HG02642 (cell line): ENCODE results near the gene NFILZ.
"Not testable (repeated sequence)": the region's sequence is repeated elsewhere in the genome, so short reads cannot be mapped to it uniquely, and the experiment has no call there.

Experiments
- ATAC-seq: cut with Tn5 transposase; IDR thresholded peaks from one replicate; pipeline ENCODE4 v1.9.1; 2021; ENCODE audit warnings: mild to moderate bottlenecking; ENCODE audit not compliant: unreplicated experiment, poor library complexity

The NFILZ gene

DNA sequence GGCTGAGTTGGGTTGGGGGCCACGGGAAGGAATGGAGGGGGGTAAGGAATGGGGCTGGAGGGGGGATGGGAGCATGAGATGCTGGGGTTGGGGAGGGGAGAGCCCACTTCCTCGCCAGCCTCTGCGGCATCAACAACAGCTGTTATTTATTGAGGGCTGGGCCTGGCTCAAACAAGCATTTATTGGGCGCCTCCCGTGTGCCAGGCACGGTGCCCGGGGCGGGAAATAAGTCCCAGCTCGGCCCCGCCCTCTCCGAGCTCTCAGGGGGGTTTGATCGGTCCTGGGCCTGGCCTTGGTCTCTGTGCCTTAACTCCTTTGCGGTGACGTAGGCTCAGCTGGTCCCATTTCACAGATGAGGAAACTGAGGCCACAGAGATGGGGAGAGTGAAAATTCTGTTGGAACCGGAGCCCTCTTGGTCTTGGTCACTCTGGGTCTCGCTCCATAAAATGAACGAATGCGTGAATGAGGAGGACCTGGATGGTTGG, 19.0 kb upstream of the NFILZ start:
- no peak for ATAC-seq

DNA sequence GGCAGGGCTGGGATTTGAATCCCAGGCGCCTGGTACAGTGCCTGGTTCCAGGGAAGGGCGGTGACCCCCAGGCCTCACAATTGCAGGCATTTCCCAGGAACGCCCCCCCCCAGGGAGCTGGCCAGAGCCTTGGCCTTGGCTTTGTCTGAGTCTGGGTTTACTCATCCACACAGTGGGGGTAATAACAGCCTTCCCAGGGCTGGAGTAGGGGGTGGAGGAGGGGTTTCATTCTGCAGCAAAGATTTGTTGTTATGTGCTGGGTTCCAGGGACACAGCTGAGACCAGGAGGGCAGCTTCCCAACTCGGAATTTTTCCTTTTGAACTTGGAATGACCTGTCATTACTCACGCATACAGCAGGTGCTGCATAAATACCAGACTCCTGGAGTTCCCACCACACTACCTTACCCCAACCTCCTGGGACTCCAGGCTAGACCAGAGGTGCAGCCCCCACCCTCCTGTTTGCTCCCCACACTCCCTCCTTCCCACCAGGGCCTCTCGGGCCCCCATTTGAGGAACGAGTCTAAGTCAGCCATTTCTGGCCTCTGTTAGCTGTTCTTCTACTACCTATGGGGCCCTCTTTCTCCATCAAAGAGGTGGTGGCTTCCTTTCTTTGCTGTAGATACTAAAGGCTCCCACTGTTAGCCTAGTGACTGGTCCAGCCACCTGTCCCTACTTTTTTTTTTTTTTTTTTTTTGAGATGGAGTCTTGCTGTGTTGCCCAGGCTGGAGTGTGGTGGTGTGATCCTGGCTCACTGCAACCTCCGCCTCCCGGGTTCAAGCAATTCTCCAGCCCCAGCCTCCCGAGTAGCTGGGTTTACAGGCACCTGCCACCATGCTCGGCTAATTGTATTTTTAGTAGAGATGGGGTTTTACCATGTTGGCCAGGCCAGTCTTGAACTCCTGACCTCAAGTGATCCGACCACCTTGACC, 18.3 kb upstream of the NFILZ start:
- no peak for ATAC-seq

DNA sequence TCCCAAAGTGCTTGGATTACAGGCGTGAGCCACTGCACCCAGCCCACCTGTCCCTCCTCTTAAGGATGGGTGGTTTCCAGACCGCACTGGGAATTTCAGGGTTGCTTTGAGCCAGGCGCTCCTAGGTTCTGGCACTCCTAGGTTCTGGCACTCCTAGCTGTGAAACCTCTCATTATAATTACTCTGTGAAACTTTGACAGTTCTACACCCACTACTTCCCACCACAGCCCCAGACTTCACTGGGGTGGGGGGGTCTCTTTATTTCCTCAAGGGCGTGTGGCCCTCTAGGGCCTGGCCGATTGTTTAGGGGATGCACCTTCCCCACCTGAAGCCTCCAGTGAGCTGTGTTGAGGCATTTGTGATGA, 17.6 kb upstream of the NFILZ start:
- no peak for ATAC-seq

- no peak for ATAC-seq
These were observed 16.0 kb upstream of the NFILZ start for GRCh38 chr19:8614455-8614854.

DNA sequence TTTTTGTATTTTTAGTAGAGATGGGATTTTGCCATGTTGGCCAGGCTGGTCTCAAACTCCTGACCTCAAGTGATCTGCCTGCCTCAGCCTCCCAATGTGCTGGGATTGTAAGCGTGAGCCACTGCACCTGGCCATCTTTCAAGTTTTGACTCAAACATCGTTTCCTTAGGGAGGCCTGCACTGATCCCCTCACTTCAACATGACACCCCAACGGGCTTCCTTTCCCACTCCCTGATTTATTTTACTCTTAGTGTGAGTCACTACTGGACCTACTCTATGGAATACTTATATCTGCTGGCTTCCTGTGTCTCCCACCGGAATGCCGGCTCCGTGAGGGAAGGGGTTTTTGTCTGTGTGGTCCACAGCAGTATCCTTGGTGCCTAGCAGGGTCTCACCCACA, 15.4 kb upstream of the NFILZ start:
- ATAC-seq = no peak

DNA sequence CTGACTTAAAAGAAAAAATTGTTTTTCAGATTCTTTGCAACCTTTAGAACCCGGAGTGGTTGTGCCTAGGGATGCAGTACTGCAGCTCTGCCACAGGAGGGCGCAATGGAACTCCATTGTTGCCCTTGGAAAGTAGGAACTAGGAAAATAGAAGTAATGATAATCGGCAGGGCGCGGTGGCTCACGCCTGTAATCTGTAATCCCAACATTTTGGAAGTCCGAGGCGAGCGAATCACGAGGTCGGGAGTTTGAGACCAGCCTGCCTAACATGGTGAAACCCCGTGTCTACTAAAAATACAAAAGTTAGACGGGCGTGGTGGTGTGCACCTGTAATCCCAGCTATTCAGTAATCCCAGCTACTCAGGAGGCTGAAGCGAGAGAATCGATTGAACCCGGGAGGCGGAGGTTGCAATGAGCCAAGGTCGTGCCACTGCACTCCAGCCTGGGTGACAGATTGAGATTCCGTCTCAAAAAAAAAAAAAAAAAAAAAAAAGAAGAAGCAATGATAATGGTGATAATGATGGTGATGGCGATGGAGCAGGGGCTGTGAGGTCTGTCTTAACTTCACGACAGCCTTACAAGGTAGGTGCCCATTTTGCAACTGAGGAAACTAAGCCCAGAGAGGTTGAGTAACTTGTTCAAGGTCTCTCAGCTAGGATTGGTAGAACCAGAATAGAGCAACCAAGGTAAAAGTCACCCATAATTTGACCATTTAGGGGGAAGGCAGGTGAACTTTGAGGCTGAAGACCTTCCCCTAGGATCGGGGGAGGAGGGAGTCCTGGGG, 14.4 kb upstream of the NFILZ start:
- ATAC-seq = no peak

DNA sequence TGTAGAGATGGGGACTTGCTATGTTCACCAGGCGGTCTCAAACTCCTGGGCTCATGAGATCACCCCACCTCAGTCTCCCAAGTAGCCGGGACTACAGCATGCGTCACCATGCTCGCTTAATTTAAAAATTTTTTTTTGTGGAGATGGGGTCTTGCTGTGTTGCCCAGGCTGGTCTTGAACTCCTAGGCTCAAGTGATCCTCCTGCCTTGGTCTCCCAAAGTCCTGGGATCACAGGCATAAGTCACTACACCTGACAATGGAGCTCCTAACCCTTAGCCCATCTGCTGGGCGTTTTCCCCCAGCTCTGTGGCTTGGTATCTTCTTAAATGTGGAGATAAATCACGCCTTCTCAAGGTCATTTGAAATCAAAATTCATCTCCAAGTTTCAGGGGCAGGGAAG, 13.6 kb upstream of the NFILZ start:
- ATAC-seq = no peak

- ATAC-seq = not testable (repeated sequence)
These were observed 13.1 kb upstream of the NFILZ start for GRCh38 chr19:8617325-8617724.

DNA sequence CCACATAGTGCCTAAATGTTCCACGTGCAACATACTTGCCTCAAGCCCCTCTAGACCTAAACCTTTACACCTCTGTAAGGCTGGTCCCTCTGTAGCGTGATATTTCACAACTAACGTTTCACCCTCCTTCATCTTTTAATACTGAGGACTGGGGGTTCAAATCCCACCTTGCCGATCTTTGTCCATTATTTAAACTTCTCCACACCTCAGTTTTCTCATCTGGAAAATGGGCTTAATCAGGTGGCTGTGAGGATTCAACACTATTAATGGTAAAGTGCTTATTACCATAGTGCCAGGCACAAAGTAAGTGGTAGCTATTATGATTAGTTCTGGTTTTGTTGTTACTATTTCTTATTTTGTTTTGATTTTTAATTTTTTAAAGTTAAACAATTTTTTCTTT, 12.4 kb upstream of the NFILZ start:
- ATAC-seq = no peak

GRCh38 chr19:8618751-8619150, 11.7 kb upstream of the NFILZ start:
- no peak for ATAC-seq

- ATAC-seq = not testable (repeated sequence)
These were observed 7.5 kb upstream of the NFILZ start for GRCh38 chr19:8622886-8623285.

GRCh38 chr19:8626842-8627241, 3.6 kb upstream of the NFILZ start:
- no peak for ATAC-seq

- ATAC-seq = no peak
These were observed 1.2 kb upstream of the NFILZ start for GRCh38 chr19:8629184-8629583.

GRCh38 chr19:8630796-8631424, 477 bp downstream of the NFILZ start:
- no peak for ATAC-seq

- ATAC-seq = no peak
These were observed 989 bp downstream of the NFILZ start for GRCh38 chr19:8631425-8631819.

GRCh38 chr19:8635422-8635821, 5.0 kb downstream of the NFILZ start:
- no peak for ATAC-seq

- not testable (repeated sequence) for ATAC-seq
These were observed 6.6 kb downstream of the NFILZ start for GRCh38 chr19:8637070-8637469.

- ATAC-seq = no peak
These were observed 7.7 kb downstream of the NFILZ start for GRCh38 chr19:8638078-8638619.

DNA sequence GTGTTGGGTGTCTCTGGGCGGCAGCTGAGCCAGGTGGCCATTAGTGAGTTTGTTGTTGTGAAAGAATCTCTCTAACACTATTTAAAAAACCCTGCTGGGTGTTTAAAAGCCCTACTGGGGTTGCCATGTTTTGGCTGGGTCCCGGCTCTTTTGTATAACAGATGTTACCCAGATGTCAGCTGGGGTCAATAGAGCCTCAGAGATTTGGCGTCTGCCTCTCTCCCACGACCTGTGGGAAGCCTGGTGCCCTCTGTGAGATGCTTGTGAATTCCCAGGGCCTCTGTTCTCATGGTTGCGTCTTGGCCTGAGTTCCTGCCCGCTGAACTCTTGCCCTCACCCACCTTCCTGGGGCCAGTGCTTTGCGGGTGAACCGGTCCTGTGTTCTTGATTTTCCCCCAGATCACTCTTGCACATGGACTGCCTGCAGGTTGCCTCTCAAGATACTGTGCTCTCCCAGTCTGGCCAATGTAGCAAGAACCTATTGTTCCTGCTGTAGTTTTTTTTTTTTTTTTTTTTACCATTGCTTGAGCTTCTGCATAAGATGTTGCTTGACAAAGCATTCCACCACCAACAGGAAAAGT, 9.5 kb downstream of the NFILZ start:
- ATAC-seq = no peak

GRCh38 chr19:8640402-8641004, 10.1 kb downstream of the NFILZ start:
- ATAC-seq = no peak
